CD1c-positive myeloid dendritic cell (primary cell): ENCODE measurements around the gene SHROOM1.
"Not testable (repeated sequence)": the region's sequence is repeated elsewhere in the genome, so short reads cannot be mapped to it uniquely, and the experiment has no call there.

Experiments
- DNase-seq: peaks from one replicate; pipeline ENCODE4 v3.0.0-alpha.2; 2016; ENCODE audit errors: extremely low spot score

Gene SHROOM1

GRCh38 chr5:132830436-132831094 lies at the start of gene SHROOM1:
TSS of gene SHROOM1 (minus strand) at chr5:132830647. CDS start at chr5:132826140, 4,507 bp downstream.
- DNase-seq, result peak; percentile 75

- no peak for DNase-seq
Measured at GRCh38 chr5:132877938-132878337, 47.5 kb upstream of the SHROOM1 start.

- no peak for DNase-seq
Measured at GRCh38 chr5:132877466-132877865, 47.0 kb upstream of the SHROOM1 start.

GRCh38 chr5:132876020-132876759 lies 45.7 kb upstream of the SHROOM1 start:
- DNase-seq, result no peak

- no peak for DNase-seq
Measured at GRCh38 chr5:132873930-132874271, 43.5 kb upstream of the SHROOM1 start.

GRCh38 chr5:132873119-132873929 lies 42.9 kb upstream of the SHROOM1 start, which contains the start of gene LEAP2:
TSS of gene LEAP2 (plus strand) at chr5:132873668. CDS start at chr5:132873695, 27 bp downstream.
- DNase-seq, result no peak

- DNase-seq, result no peak
Measured at GRCh38 chr5:132872788-132873118, 42.3 kb upstream of the SHROOM1 start.

- no peak for DNase-seq
Measured at GRCh38 chr5:132871459-132872284, 41.2 kb upstream of the SHROOM1 start.

- no peak for DNase-seq
Measured at GRCh38 chr5:132870801-132871200, 40.4 kb upstream of the SHROOM1 start.

- DNase-seq, result no peak
Measured at GRCh38 chr5:132868754-132869153, 38.3 kb upstream of the SHROOM1 start.

- DNase-seq, result peak; percentile 13
Measured at GRCh38 chr5:132867046-132867451, 36.6 kb upstream of the SHROOM1 start.

GRCh38 chr5:132866342-132867045 lies 36.0 kb upstream of the SHROOM1 start, which contains the start of the genes GDF9 and UQCRQ:
TSS of gene GDF9 (minus strand) at chr5:132866469. CDS start at chr5:132864533, 1,936 bp downstream.
TSS of gene UQCRQ (plus strand) at chr5:132866642. CDS start at chr5:132866882, 240 bp downstream.
- peak; percentile 99 for DNase-seq

- no peak for DNase-seq
Measured at GRCh38 chr5:132865668-132866341, 35.4 kb upstream of the SHROOM1 start.

GRCh38 chr5:132860742-132861141 lies 30.3 kb upstream of the SHROOM1 start:
- no peak for DNase-seq

GRCh38 chr5:132859889-132860437 lies 29.5 kb upstream of the SHROOM1 start:
- DNase-seq, result no peak

- no peak for DNase-seq
Measured at GRCh38 chr5:132856011-132856410, 25.6 kb upstream of the SHROOM1 start.

- not testable (repeated sequence) for DNase-seq
Measured at GRCh38 chr5:132854992-132855391, 24.5 kb upstream of the SHROOM1 start.

GRCh38 chr5:132854301-132854700 lies 23.9 kb upstream of the SHROOM1 start:
- no peak for DNase-seq

GRCh38 chr5:132853790-132854189 lies 23.3 kb upstream of the SHROOM1 start:
- no peak for DNase-seq

GRCh38 chr5:132853323-132853722 lies 22.9 kb upstream of the SHROOM1 start:
- no peak for DNase-seq
